ENCODE measurements around the gene PRTN3.

DNA sequence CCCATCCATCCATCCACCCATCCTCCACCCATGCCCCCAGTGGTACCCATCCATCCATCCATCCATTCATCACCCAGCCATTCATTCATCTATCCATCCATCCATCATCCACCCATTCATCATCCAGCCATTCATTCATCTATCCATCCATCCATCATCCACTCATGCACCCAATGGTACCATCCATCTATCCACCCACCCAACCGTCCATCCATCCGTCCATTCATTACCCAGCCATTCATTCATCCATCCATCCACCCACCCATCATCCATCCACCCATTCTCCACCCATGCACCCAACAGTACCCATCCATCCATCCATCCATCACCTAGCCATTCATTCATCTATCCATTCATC is 24.3 kb upstream of the PRTN3 start:
- TF ChIP-seq, protein P1, sequence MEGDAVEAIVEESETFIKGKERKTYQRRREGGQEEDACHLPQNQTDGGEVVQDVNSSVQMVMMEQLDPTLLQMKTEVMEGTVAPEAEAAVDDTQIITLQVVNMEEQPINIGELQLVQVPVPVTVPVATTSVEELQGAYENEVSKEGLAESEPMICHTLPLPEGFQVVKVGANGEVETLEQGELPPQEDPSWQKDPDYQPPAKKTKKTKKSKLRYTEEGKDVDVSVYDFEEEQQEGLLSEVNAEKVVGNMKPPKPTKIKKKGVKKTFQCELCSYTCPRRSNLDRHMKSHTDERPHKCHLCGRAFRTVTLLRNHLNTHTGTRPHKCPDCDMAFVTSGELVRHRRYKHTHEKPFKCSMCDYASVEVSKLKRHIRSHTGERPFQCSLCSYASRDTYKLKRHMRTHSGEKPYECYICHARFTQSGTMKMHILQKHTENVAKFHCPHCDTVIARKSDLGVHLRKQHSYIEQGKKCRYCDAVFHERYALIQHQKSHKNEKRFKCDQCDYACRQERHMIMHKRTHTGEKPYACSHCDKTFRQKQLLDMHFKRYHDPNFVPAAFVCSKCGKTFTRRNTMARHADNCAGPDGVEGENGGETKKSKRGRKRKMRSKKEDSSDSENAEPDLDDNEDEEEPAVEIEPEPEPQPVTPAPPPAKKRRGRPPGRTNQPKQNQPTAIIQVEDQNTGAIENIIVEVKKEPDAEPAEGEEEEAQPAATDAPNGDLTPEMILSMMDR (IDR thresholded peaks at IDR 0.05) = no peak
- no peak for TF ChIP-seq EZH2 (IDR thresholded peaks at IDR 0.05)

Measured in neural progenitor cell (in vitro differentiated cells).